ENCODE results near the gene ABRACL.
"Not testable (repeated sequence)": the region's sequence is repeated elsewhere in the genome, so short reads cannot be mapped to it uniquely, and the experiment has no call there.

ABRACL gene

DNA sequence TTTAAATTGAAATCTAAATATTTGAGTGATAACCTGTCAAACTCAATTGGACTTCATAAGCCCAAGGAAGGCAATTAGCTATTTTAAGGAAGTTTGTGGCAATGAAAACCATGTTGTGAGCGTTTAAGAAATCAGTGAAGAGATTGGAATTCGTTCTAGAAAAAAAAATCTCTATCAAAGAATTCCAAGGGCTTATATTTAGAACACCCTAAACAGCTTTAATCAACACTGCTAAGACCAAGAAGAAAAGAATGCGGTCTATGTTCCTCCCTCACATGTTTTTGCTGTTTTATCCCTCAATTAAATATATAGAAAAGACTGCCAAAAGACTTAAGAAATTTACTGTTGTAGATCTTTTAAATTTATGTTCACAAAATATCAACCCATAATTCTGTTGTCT, 16.6 kb upstream of the ABRACL start:
- no CpG with 5 or more reads among the region's 3 CpGs for WGBS, 2 experiments (ENCODE audit: insufficient coverage in 2 of 2)
- H3K9me3 ChIP-seq (ENCODE audit: control insufficient read depth, low read length): no peaks in the 10 kb centered on the region
- no peak overlapping the region for H3K27ac ChIP-seq (ENCODE audit: low read depth, low read length, severe bottlenecking)
- no peaks in the 10 kb centered on the region for H3K4me1 ChIP-seq (ENCODE audit: control insufficient read depth, insufficient read depth, low read length, poor library complexity, severe bottlenecking)
- no peaks in the 10 kb centered on the region for H3K36me3 ChIP-seq (ENCODE audit: control insufficient read depth, insufficient read depth, low read length)
- no peak overlapping the region for H3K4me3 ChIP-seq (ENCODE audit: extremely low read depth, insufficient read depth, low read length, poor library complexity, severe bottlenecking)

DNA sequence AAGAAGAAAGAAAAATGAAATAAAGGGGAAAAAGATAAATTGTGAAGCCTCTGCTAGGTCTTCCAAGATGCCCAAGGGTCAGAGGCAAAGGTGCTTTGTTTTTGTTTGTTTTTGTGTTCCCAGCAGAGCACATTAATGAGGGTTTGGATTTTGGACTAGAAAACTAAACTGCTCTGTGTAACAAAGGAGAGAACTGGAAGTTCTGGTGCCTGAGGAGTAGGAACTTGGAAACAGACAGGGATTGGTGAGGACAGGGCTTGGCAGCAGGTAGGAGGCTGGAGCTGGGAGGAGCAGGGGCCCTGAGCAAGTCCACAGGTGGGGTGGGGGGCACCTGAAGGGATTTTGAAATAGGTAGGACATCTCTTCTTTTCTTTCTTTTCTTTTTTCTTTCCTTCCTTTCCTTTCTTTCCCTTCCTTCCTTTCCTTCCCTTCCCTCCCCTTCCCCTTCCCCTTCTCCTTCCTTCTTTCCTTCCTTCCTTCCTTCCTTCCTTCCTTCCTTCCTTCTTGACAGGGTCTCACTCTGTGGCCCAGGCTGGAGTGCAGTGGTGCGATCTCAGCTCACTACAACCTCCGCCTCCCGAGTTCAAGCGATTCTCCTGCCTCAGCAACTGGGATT, 15.3 kb upstream of the ABRACL start:
- no peaks in the 10 kb centered on the region for H3K36me3 ChIP-seq (ENCODE audit: control insufficient read depth, insufficient read depth, low read length)
- WGBS, 2 experiments (ENCODE audit: insufficient coverage in 2 of 2): 100% methylated on average over 2 to 3 of the region's 4 CpGs

DNA sequence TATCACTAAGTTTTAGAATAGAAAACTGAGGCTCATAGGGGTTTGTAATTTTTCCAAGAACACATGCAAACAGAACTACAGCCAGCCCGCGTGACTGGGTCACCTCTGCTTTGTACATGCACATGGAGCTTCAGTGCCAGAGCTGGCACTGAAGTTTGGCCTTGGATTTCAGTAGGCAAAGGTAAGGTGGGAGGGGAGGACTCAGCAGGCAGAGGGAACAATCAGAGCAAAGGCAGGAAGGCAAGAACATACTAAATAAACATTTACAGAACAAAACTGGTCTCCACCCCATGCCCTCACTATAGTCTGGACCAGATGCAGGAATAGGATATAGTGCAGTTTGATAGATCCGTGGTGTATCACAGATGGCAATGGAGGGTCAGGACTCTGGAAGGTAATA, 13.6 kb upstream of the ABRACL start:
- no peak overlapping the region for H3K4me3 ChIP-seq (ENCODE audit: extremely low read depth, insufficient read depth, low read length, poor library complexity, severe bottlenecking)
- no peaks in the 10 kb centered on the region for H3K36me3 ChIP-seq (ENCODE audit: control insufficient read depth, insufficient read depth, low read length)
- WGBS, 2 experiments (ENCODE audit: insufficient coverage in 2 of 2): 91 to 100% methylated on average over 1 to 3 of the region's 3 CpGs
- H3K9me3 ChIP-seq (ENCODE audit: control insufficient read depth, low read length): no peaks in the 10 kb centered on the region
- H3K27ac ChIP-seq (ENCODE audit: low read depth, low read length, severe bottlenecking): no peak overlapping the region
- H3K4me1 ChIP-seq (ENCODE audit: control insufficient read depth, insufficient read depth, low read length, poor library complexity, severe bottlenecking): no peaks in the 10 kb centered on the region

More for the DNA sequence above, 15.3 kb upstream of the ABRACL start:
- Histone ChIP-seq H3K27ac (ENCODE audit: low read depth, low read length, severe bottlenecking) (no peak overlapping the region), H3K4me3 (ENCODE audit: extremely low read depth, insufficient read depth, low read length, poor library complexity, severe bottlenecking) (no peak overlapping the region), H3K9me3 (ENCODE audit: control insufficient read depth, low read length) (no peaks in the 10 kb centered on the region), H3K4me1 (ENCODE audit: control insufficient read depth, insufficient read depth, low read length, poor library complexity, severe bottlenecking) (no peaks in the 10 kb centered on the region)

DNA sequence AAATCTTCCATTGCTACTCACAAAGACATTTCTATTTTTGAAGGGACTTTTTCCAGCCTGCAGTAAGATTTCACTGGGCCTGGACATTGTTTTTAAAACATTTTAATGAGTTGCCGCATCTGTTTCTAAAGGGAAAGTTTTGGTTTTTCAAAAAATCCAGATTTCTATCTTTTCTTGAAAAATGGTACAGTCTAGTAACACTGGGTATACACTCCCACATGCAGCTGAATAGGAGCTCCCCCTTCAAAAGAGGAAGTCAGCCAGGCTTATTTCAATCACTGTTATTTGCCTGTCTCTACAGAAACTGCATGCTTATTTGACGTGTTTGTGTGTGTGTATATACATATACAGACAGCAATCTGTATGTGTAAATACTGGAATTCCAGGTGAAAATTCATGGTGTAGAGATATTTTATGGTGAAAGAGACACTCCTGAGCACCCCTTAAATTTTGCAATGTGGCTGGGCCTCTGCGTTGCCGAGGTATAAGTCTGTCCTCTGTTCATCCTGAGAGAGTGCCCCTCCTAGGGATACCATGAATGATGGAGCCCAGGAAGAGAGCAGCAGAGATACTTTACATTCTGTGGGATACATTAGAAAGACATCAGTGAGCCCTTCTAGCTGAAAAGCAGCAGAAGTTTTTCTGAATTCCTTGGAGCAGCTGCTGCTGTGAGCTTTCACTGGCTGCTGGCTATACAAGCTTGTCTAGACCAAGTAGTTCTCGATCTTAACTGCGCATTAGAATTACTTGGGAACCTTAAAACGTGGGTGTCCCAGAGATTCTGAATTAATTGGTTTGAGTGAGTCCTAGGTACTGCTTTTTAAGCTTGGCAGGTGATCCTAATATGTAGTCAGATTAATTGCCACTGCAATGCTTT, 12.0 kb upstream of the ABRACL start:
- Histone ChIP-seq H3K27ac (ENCODE audit: low read depth, low read length, severe bottlenecking) (no peak overlapping the region), H3K4me3 (ENCODE audit: extremely low read depth, insufficient read depth, low read length, poor library complexity, severe bottlenecking) (no peak overlapping the region), H3K9me3 (ENCODE audit: control insufficient read depth, low read length) (no peaks in the 10 kb centered on the region), H3K36me3 (ENCODE audit: control insufficient read depth, insufficient read depth, low read length) (no peaks in the 10 kb centered on the region), H3K4me1 (ENCODE audit: control insufficient read depth, insufficient read depth, low read length, poor library complexity, severe bottlenecking) (no peaks in the 10 kb centered on the region)
- 71 to 80% methylated on average over 5 of the region's 7 CpGs for WGBS, 2 experiments (ENCODE audit: insufficient coverage in 2 of 2)

DNA sequence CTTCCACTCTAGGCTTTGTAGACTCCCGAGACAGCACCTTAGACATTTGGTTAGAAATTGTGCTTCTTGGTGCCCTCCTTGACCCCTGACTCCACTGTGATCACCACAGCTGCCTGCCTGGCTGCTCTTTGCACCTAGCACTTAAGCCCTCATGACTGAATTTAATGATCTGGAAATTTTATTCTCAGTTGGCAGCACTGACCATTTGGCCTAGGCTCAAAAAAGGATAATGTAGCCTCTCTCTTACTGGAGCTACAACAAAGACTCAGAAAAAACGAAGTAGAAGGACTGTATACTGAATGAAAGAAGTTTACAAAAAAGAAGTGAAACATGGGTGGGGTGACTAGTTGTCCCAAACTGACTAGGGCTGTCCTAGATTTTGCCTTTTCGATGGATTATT, 11.3 kb upstream of the ABRACL start:
- WGBS, 2 experiments (ENCODE audit: insufficient coverage in 2 of 2): 90 to 91% methylated on average over 1 to 3 of the region's 3 CpGs
- H3K27ac ChIP-seq (ENCODE audit: low read depth, low read length, severe bottlenecking): no peak overlapping the region
- H3K9me3 ChIP-seq (ENCODE audit: control insufficient read depth, low read length): no peaks in the 10 kb centered on the region

DNA sequence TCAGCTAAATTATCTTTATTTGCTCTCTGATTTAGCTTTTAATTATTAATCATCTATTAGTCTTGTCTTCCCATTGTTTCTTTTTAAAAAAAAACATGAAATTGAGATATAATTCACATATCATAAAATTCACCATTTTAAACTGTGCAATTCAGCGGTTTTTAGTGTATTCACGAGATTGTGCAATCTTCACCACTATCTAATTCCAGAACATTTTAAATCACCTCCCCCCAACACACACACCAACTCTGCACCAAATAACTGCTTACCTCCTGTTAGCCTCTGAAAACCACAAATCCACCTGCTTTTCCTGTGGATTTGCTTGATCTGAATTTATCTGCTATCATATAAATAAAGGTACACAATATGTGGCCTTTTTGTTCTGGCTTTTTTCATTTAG, 8.8 kb upstream of the ABRACL start:
- no peaks in the 10 kb centered on the region for H3K36me3 ChIP-seq (ENCODE audit: control insufficient read depth, insufficient read depth, low read length)
- 92 to 94% methylated on average over 2 of the region's 2 CpGs for WGBS, 2 experiments (ENCODE audit: insufficient coverage in 2 of 2)

More for the DNA sequence above, 11.3 kb upstream of the ABRACL start:
- Histone ChIP-seq H3K36me3 (ENCODE audit: control insufficient read depth, insufficient read depth, low read length) (no peaks in the 10 kb centered on the region), H3K4me1 (ENCODE audit: control insufficient read depth, insufficient read depth, low read length, poor library complexity, severe bottlenecking) (no peaks in the 10 kb centered on the region), H3K4me3 (ENCODE audit: extremely low read depth, insufficient read depth, low read length, poor library complexity, severe bottlenecking) (no peak overlapping the region)

DNA sequence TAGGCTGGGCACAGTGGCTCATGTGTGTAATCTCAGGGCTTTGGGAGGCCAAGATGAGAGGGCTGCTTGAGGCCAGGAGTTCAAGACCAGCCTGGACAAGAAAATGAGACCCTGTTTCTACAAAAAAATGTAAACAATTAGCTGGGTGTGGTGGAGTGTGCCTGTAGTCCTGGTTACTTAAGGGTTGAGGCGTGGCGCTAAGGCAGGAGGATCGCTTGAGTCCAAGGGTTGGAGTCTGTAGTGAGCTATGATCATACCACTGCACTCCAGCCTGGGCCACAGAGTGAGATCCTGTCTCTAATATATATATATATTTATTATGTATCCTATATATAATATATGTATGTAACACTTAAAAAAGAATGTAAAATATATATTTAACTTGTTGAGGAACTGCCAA, 7.9 kb upstream of the ABRACL start:
- 80% methylated on average over 1 of the region's 3 CpGs; no CpG with 5 or more reads in 1 of the 2 experiments for WGBS, 2 experiments (ENCODE audit: insufficient coverage in 2 of 2)
- no peaks in the 10 kb centered on the region for H3K36me3 ChIP-seq (ENCODE audit: control insufficient read depth, insufficient read depth, low read length)
- no peaks in the 10 kb centered on the region for H3K9me3 ChIP-seq (ENCODE audit: control insufficient read depth, low read length)
- no peak overlapping the region for H3K4me3 ChIP-seq (ENCODE audit: extremely low read depth, insufficient read depth, low read length, poor library complexity, severe bottlenecking)
- H3K27ac ChIP-seq (ENCODE audit: low read depth, low read length, severe bottlenecking): no peak overlapping the region
- no peaks in the 10 kb centered on the region for H3K4me1 ChIP-seq (ENCODE audit: control insufficient read depth, insufficient read depth, low read length, poor library complexity, severe bottlenecking)

More for the DNA sequence above, 8.8 kb upstream of the ABRACL start:
- H3K9me3 ChIP-seq (ENCODE audit: control insufficient read depth, low read length): no peaks in the 10 kb centered on the region
- no peaks in the 10 kb centered on the region for H3K4me1 ChIP-seq (ENCODE audit: control insufficient read depth, insufficient read depth, low read length, poor library complexity, severe bottlenecking)
- H3K27ac ChIP-seq (ENCODE audit: low read depth, low read length, severe bottlenecking): no peak overlapping the region
- no peak overlapping the region for H3K4me3 ChIP-seq (ENCODE audit: extremely low read depth, insufficient read depth, low read length, poor library complexity, severe bottlenecking)

DNA sequence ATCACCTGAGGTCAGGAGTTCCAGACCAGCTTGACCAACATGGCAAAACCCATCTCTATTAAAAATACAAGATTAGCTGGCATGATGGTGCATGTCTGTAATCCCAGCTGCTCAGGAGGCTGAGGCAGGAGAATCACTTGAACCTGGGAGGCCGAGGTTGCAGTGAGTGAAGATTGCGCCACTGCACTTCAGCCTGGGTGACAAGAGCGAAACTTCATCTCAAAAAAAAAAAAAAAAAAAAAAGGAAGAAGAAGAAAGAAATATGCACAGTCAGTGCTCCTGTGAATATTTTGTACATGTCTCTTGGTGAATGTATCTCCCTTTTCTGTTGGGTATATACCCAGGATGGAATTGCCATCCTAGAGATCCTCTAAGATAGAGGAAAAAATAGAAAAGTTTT, 3.1 kb upstream of the ABRACL start:
- 80% methylated on average over 2 of the region's 3 CpGs; no CpG with 5 or more reads in 1 of the 2 experiments for WGBS, 2 experiments (ENCODE audit: insufficient coverage in 2 of 2)
- not testable (repeated sequence) for H3K36me3 ChIP-seq (ENCODE audit: control insufficient read depth, insufficient read depth, low read length); H3K27ac ChIP-seq (ENCODE audit: low read depth, low read length, severe bottlenecking); H3K4me1 ChIP-seq (ENCODE audit: control insufficient read depth, insufficient read depth, low read length, poor library complexity, severe bottlenecking); H3K9me3 ChIP-seq (ENCODE audit: control insufficient read depth, low read length); H3K4me3 ChIP-seq (ENCODE audit: extremely low read depth, insufficient read depth, low read length, poor library complexity, severe bottlenecking)

DNA sequence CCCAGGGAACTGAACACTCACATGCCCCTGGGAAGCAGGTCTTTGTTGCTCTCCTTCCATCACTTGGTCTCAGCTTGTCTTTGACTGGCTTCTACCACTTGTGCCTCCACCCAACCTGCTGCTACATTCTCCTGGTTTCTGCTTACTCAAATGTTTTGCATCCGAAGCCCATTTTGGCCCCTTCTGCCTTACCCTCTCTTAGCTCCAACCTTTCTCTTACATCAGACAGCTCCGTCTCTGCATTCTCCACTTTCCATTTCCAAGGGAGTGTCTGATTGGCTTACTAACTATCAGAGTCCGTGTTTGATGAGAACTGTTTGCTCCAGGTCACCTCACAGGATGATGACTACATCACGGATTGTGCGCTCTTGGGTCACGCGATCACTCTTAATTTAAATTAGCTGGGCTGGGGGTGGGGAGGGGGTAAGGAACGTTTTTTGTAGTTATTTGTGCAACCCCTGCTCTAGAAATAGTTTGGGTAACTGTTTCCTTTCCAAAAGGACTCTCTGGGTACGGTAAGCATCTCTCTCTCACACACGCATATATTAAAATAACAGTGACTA, 844 bp upstream of the ABRACL start:
- Histone ChIP-seq H3K36me3 (ENCODE audit: control insufficient read depth, insufficient read depth, low read length) (peaks cover 8% of the 10 kb centered on the region), H3K4me1 (ENCODE audit: control insufficient read depth, insufficient read depth, low read length, poor library complexity, severe bottlenecking) (peaks cover 9% of the 10 kb centered on the region), H3K9me3 (ENCODE audit: control insufficient read depth, low read length) (no peaks in the 10 kb centered on the region), H3K27ac (ENCODE audit: low read depth, low read length, severe bottlenecking) (peak overlapping the region; percentile 87), H3K4me3 (ENCODE audit: extremely low read depth, insufficient read depth, low read length, poor library complexity, severe bottlenecking) (peak overlapping the region; percentile 93)
- WGBS, 2 experiments (ENCODE audit: insufficient coverage in 2 of 2): 29 to 33% methylated on average over 1 to 4 of the region's 10 CpGs

DNA sequence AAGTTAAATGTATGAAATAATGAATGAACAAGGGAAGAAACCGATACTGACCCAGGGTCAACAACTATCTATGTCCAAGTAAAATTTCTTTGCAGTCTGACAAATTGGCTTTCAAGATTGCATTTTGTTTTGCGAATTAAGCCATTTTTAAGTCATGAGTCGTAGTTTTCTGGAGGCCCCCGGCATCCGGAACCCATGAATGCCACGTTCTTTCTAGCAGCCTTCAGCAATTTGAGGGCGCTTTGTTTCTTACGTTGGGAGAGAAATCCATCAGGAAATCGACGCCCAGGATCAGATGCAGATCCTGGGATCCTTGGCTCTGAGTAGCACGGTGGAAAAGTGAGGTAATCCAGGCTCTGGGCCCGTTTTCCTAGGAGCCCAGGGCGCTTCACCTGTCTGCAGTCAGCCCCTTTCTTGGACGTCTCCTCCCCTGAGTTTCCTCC, 309 bp upstream of the ABRACL start:
- Histone ChIP-seq H3K4me3 (ENCODE audit: extremely low read depth, insufficient read depth, low read length, poor library complexity, severe bottlenecking) (peak overlapping the region; percentile 93), H3K36me3 (ENCODE audit: control insufficient read depth, insufficient read depth, low read length) (peaks cover 13% of the 10 kb centered on the region), H3K9me3 (ENCODE audit: control insufficient read depth, low read length) (no peaks in the 10 kb centered on the region), H3K27ac (ENCODE audit: low read depth, low read length, severe bottlenecking) (peak overlapping the region; percentile 87), H3K4me1 (ENCODE audit: control insufficient read depth, insufficient read depth, low read length, poor library complexity, severe bottlenecking) (peaks cover 9% of the 10 kb centered on the region)
- WGBS, 2 experiments (ENCODE audit: insufficient coverage in 2 of 2): 10 to 12% methylated on average over 10 to 13 of the region's 14 CpGs
